A673 (cell line): ENCODE measurements around the gene ITFG1. TPM values are rescaled to one million over a fixed set of nuclear protein-coding genes. Genes with fewer than 3 reads are reported as not detected.

ENCODE experiments used
- BruUV-seq: library from RNA; stranded (reverse); fragments of 400-500 nt; replicated peaks from 2 replicates; lab custom pipeline; 2021; lab: Mats Ljungman, UMichigan
- CTCF ChIA-PET: fragments of 300-600 bp; sonication (Branson Sonifier 250); formaldehyde crosslinking; loops from one replicate; lab custom pipeline; 2022; ENCODE audit warnings: antibody characterized with exemption; lab: Charles Lee
- POLR2A ChIA-PET: fragments of 300-600 bp; sonication (Branson Sonifier 250); formaldehyde crosslinking; loops from one replicate; lab custom pipeline; 2022; ENCODE audit warnings: antibody characterized with exemption; ENCODE audit not compliant: low non-redundant PET; lab: Charles Lee
- DNase-seq: peaks from one replicate; pipeline ENCODE4 v3.0.0-alpha.2; 2015; ENCODE audit warnings: low spot score
- H3K27ac ChIP-seq: fragments of 200-600 bp; sonication (generic); 2 replicates; pipeline ENCODE4 v1.5.1; 2016; ENCODE audit warnings: mixed run types, low read depth, mild to moderate bottlenecking, mixed read lengths, antibody characterized with exemption, low read length; ENCODE audit not compliant: poor library complexity, severe bottlenecking
- H3K27me3 ChIP-seq: fragments of 200-600 bp; sonication (generic); replicated peaks from 2 replicates; pipeline ENCODE4 v1.6.1; 2017; ENCODE audit warnings: mixed run types, low read depth, mild to moderate bottlenecking, mixed read lengths, antibody characterized with exemption, low read length; ENCODE audit not compliant: insufficient read depth, poor library complexity
- H3K36me3 ChIP-seq: fragments of 200-600 bp; sonication (generic); 2 replicates; pipeline ENCODE4 v1.6.1; 2016; ENCODE audit warnings: mixed run types, mild to moderate bottlenecking, mixed read lengths, antibody characterized with exemption, low read length; ENCODE audit not compliant: insufficient read depth, poor library complexity, severe bottlenecking
- H3K4me1 ChIP-seq: fragments of 200-600 bp; sonication (generic); 2 replicates; pipeline ENCODE4 v1.6.1; 2017; ENCODE audit warnings: mixed run types, mild to moderate bottlenecking, mixed read lengths, antibody characterized with exemption, low read length; ENCODE audit not compliant: insufficient read depth, poor library complexity, severe bottlenecking
- H3K4me3 ChIP-seq: fragments of 200-600 bp; sonication (generic); 2 replicates; pipeline ENCODE4 v1.5.1; 2016; ENCODE audit warnings: low read depth, mixed run types, mild to moderate bottlenecking, mixed read lengths, low read length; ENCODE audit not compliant: poor library complexity, severe bottlenecking
- H3K9me3 ChIP-seq: fragments of 200-600 bp; sonication (generic); 2 replicates; pipeline ENCODE4 v1.6.1; 2016; ENCODE audit warnings: mixed run types, low read depth, mild to moderate bottlenecking, mixed read lengths, antibody characterized with exemption, low read length; ENCODE audit not compliant: poor library complexity, severe bottlenecking
- CTCF ChIP-seq: fragments of 300-800, 200-600 bp; sonication (generic); conservative IDR thresholded peaks from 2 replicates; pipeline ENCODE4 v1.5.1; 2017; ENCODE audit warnings: low read depth, mild to moderate bottlenecking, antibody characterized with exemption, low read length, moderate library complexity, mixed read lengths
- EZH2 ChIP-seq: fragments of 200-600 bp; sonication (generic); IDR thresholded peaks from 2 replicates; pipeline ENCODE4 v1.6.1; 2017; ENCODE audit warnings: borderline replicate concordance, low read depth, mild to moderate bottlenecking, mixed read lengths, antibody characterized with exemption, low read length; ENCODE audit not compliant: poor library complexity, severe bottlenecking
- intact Hi-C: fragments of 100-400 bp; cut with micrococcal nuclease; formaldehyde crosslinking; loops from one replicate; pipeline ENCODE4 v1.10.0; 2022; ENCODE audit not compliant: unreplicated experiment
- total RNA-seq: library from RNA; stranded (reverse); gene quantifications from 2 replicates; pipeline ENCODE4 v1.2.3, GENCODE V29; 2021

The ITFG1 gene
- total RNA-seq, 1 experiment from 2014 or later = 40.1 TPM

- Histone ChIP-seq H3K27ac (no peak overlapping the region), H3K4me1 (no peaks in the 10 kb centered on the region), H3K36me3 (peaks cover 10% of the 10 kb centered on the region), H3K27me3 (no peaks in the 10 kb centered on the region), H3K4me3 (no peak overlapping the region), H3K9me3 (no peaks in the 10 kb centered on the region)
- intact Hi-C loops = no loop called here
- POLR2A ChIA-PET = no interaction called here
- no peak for DNase-seq
- CTCF ChIA-PET = no interaction called here
- TF ChIP-seq EZH2 = no peak
- no peak for TF ChIP-seq CTCF
- BruUV-seq = no TSS peak
These were observed 43.7 kb upstream of the ITFG1 start for GRCh38 chr16:47504599-47504998.

DNA sequence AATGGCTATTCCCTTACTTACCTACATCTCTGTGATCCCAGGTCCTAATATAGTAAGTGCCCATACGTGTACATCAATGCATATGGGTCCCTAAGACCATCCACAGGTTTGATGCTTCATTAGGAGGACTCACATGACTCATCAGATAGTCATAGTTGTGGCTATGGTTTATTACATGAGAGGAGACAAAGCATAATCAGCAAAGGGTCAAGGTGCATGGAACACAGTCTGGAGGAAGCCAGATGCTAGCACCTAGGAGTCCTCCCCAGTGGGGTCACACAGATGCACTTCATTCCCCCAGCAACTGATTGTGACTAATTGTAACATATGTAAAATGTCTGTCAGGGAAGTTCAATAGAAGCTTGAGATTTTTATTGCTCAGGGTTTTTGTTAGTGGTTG is 43.1 kb upstream of the ITFG1 start:
- Histone ChIP-seq H3K36me3 (peaks cover 15% of the 10 kb centered on the region), H3K9me3 (no peaks in the 10 kb centered on the region), H3K27me3 (no peaks in the 10 kb centered on the region), H3K27ac (no peak overlapping the region), H3K4me3 (no peak overlapping the region), H3K4me1 (no peaks in the 10 kb centered on the region)
- no TSS peak for BruUV-seq
- intact Hi-C loops = no loop called here
- ChIA-PET CTCF (no interaction called here), POLR2A (no interaction called here)
- TF ChIP-seq CTCF = no peak
- no peak for TF ChIP-seq EZH2
- no peak for DNase-seq

GRCh38 chr16:47499700-47500264 is 38.9 kb upstream of the ITFG1 start:
- Histone ChIP-seq H3K9me3 (no peaks in the 10 kb centered on the region), H3K4me1 (no peaks in the 10 kb centered on the region), H3K27ac (no peak overlapping the region), H3K36me3 (peaks cover 15% of the 10 kb centered on the region), H3K4me3 (no peak overlapping the region), H3K27me3 (no peaks in the 10 kb centered on the region)
- ChIA-PET POLR2A (no interaction called here), CTCF (no interaction called here)
- no peak for DNase-seq
- no TSS peak for BruUV-seq
- TF ChIP-seq CTCF (no peak), EZH2 (no peak)
- intact Hi-C loops = no loop called here
